B cell (primary cell): ENCODE measurements around the gene PDZD2. TPM values are rescaled to one million over a fixed set of nuclear protein-coding genes. Genes with fewer than 3 reads are reported as not detected.

Experiments used
- ATAC-seq: fragments of 200-7000 bp; cut with Tn5 transposase; one replicate; pipeline ENCODE4 v1.10.0; 2021; ENCODE audit warnings: low read depth, mild to moderate bottlenecking, moderate number of reproducible peaks, moderate library complexity
- CTCF ChIA-PET: fragments of 350-600 bp; sonication (Branson Sonifier 250); formaldehyde crosslinking; loops from one replicate; lab custom pipeline; 2021; ENCODE audit warnings: antibody characterized with exemption, inconsistent platforms; lab: Charles Lee
- POLR2A ChIA-PET: fragments of 350-600 bp; sonication (Branson Sonifier 250); formaldehyde crosslinking; loops from one replicate; lab custom pipeline; 2021; ENCODE audit warnings: antibody characterized with exemption; lab: Charles Lee
- DNase-seq: peaks from one replicate; pipeline ENCODE4 v3.0.0; 2013
- H2AFZ ChIP-seq: 2 replicates; pipeline ENCODE4 v1.6.1; 2012; ENCODE audit warnings: mild to moderate bottlenecking, low read depth, low read length; ENCODE audit not compliant: insufficient read depth, poor library complexity, severe bottlenecking
- H3K27ac ChIP-seq, 2 donors: 1 replicate in 1 of 2; 2 replicates in 1 of 2; pipeline ENCODE4 v1.5.1; 2012 to 2013; ENCODE audit warnings: low read length in 2 of 2, mild to moderate bottlenecking in 2 of 2, moderate library complexity in 1 of 2
- H3K27me3 ChIP-seq, 4 experiments: fragments of 200-600 bp in 1 of 4; sonication (generic) in 1 of 4; replicated peaks in 1 of 4; 1 replicate in 2 of 4; 2 replicates in 2 of 4; pipeline versions ENCODE4 v1.6.1 to v1.7.0; 2013 to 2016; ENCODE audit warnings: low read length in 3 of 4, mild to moderate bottlenecking in 2 of 4, mixed read lengths in 1 of 4, moderate library complexity in 1 of 4; ENCODE audit not compliant: insufficient read depth in 4 of 4, control insufficient read depth in 3 of 4; ENCODE audit errors: control extremely low read depth in 1 of 4
- H3K36me3 ChIP-seq, 2 experiments: replicated peaks in 1 of 2; 1 replicate in 1 of 2; 2 replicates in 1 of 2; pipeline versions ENCODE4 v1.6.1 to v1.7.1; 2013; ENCODE audit warnings: low read length in 1 of 2; ENCODE audit not compliant: insufficient read depth in 2 of 2, control insufficient read depth in 1 of 2; ENCODE audit errors: control extremely low read depth in 1 of 2, extremely low read depth in 1 of 2
- H3K4me1 ChIP-seq, 2 donors: fragments of 200-600 bp in 1 of 2; sonication (generic) in 1 of 2; 1 replicate in 1 of 2; 2 replicates in 1 of 2; pipeline versions ENCODE4 v1.5.1 to v1.6.1; 2013 to 2017; ENCODE audit warnings: low read length in 2 of 2; ENCODE audit not compliant: control insufficient read depth in 2 of 2, insufficient read depth in 2 of 2
- H3K4me2 ChIP-seq: replicated peaks from 2 replicates; pipeline ENCODE3; 2012; ENCODE audit warnings: mild to moderate bottlenecking, low read depth, low read length; ENCODE audit not compliant: poor library complexity, severe bottlenecking
- H3K4me3 ChIP-seq, 5 experiments: fragments of 200-600 bp in 1 of 5; sonication (generic) in 1 of 5; 1 replicate in 3 of 5; 2 replicates in 2 of 5; pipeline versions ENCODE4 v1.5.1 to v1.7.0; 2011 to 2016; ENCODE audit warnings: low read length in 4 of 5, mild to moderate bottlenecking in 4 of 5, low read depth in 2 of 5, control low read depth in 1 of 5, moderate library complexity in 1 of 5; ENCODE audit not compliant: insufficient read depth in 1 of 5; ENCODE audit errors: control extremely low read depth in 1 of 5, extremely low read depth in 1 of 5
- H3K79me2 ChIP-seq: fragments of 200-600 bp; sonication (generic); one replicate; pipeline ENCODE4 v1.6.0; 2016; ENCODE audit warnings: low read length; ENCODE audit not compliant: control insufficient read depth, insufficient read depth
- H3K9ac ChIP-seq: fragments of 200-600 bp; sonication (generic); 2 replicates; pipeline ENCODE4 v1.6.1; 2017; ENCODE audit warnings: mild to moderate bottlenecking, low read length, moderate library complexity
- H3K9me3 ChIP-seq, 3 donors: one replicate each; pipeline versions ENCODE4 v1.6.1 to v1.7.1; 2013; ENCODE audit warnings: low read length in 2 of 3; ENCODE audit not compliant: control insufficient read depth in 2 of 3, insufficient read depth in 1 of 3; ENCODE audit errors: control extremely low read depth in 1 of 3
- H4K20me1 ChIP-seq: 2 replicates; pipeline ENCODE4 v1.6.0; 2012; ENCODE audit warnings: mild to moderate bottlenecking, low read length; ENCODE audit not compliant: insufficient read depth, control insufficient read depth, poor library complexity, severe bottlenecking
- H3K27ac Mint-ChIP-seq: one replicate; pipeline ENCODE4 v1.8.0; 2021; ENCODE audit warnings: mixed read lengths
- H3K27me3 Mint-ChIP-seq: one replicate; pipeline ENCODE4 v1.8.0; 2021; ENCODE audit warnings: mixed read lengths
- H3K4me1 Mint-ChIP-seq: one replicate; pipeline ENCODE4 v1.8.0; 2021; ENCODE audit warnings: mixed read lengths
- H3K4me3 Mint-ChIP-seq: one replicate; pipeline ENCODE4 v1.8.0; 2021; ENCODE audit warnings: mixed read lengths
- H3K9me3 Mint-ChIP-seq: one replicate; pipeline ENCODE4 v1.8.0; 2022; ENCODE audit warnings: mixed read lengths; ENCODE audit not compliant: insufficient read depth
- CTCF ChIP-seq: fragments of 200-600 bp; IDR thresholded peaks from one replicate; pipeline ENCODE4 v1.8.0; 2022; ENCODE audit warnings: antibody characterized with exemption, mild to moderate bottlenecking
- EZH2 ChIP-seq: IDR thresholded peaks from 2 replicates; pipeline ENCODE4 v1.6.1; 2012; ENCODE audit warnings: borderline replicate concordance, low read depth, mild to moderate bottlenecking, moderate library complexity, low read length; ENCODE audit not compliant: insufficient read depth, poor library complexity, severe bottlenecking
- WGBS: methylation state at CpG from one replicate; pipeline ENCODE4 v1.1.5; 2013; ENCODE audit warnings: missing lambda C conversion rate; ENCODE audit not compliant: insufficient coverage; 5-methylcytosine and 5-hydroxymethylcytosine counted together
- intact Hi-C: fragments of 100-400 bp; cut with micrococcal nuclease; formaldehyde crosslinking; loops from one replicate; pipeline ENCODE4 v1.10.0; 2022
- polyA plus RNA-seq: library from polyadenylated mRNA; depleted of rRNA; stranded (reverse); fragments of >200 nt; gene quantifications from 2 replicates; pipeline ENCODE4 v1.2.3, GENCODE V29; 2012
- total RNA-seq, 2 donors: library from RNA; stranded (reverse); fragments of 120-200 nt in 1 of 2; gene quantifications; 1 replicate in 1 of 2; 2 replicates in 1 of 2; pipeline versions ENCODE4 v1.2.3 to v1.2.4, GENCODE V29; 2013 to 2022

Gene PDZD2
- total and polyA plus RNA-seq, 2 donors (not counting 1 experiment from before 2014, with no cell fraction given), result not detected

GRCh38 chr5:31860278-31860677 lies 221.3 kb downstream of the PDZD2 start:
- no peak overlapping the region for H3K4me3 Mint-ChIP-seq
- H2AFZ ChIP-seq, result no peak overlapping the region
- H3K9me3 Mint-ChIP-seq, result peaks cover 7% of the 10 kb centered on the region
- H3K4me1 ChIP-seq, result peaks cover 2 to 3% of the 10 kb centered on the region in 2 donors
- H3K27me3 Mint-ChIP-seq, result peaks cover 25% of the 10 kb centered on the region
- H3K9me3 ChIP-seq, result peaks cover 0 to 29% (median 7%) of the 10 kb centered on the region in 3 donors
- no peak overlapping the region for H3K4me2 ChIP-seq
- no peaks in the 10 kb centered on the region for H3K79me2 ChIP-seq
- TF ChIP-seq EZH2, result no peak
- DNase-seq, result no peak
- H3K27ac Mint-ChIP-seq, result no peak overlapping the region
- no peak overlapping the region for H3K27ac ChIP-seq
- H4K20me1 ChIP-seq, result no peaks in the 10 kb centered on the region
- no peak for ATAC-seq
- H3K4me3 ChIP-seq, result no peak overlapping the region
- ChIA-PET CTCF (no interaction called here), POLR2A (no interaction called here)
- 100% methylated on average over 3 of the region's 4 CpGs for WGBS
- H3K27me3 ChIP-seq, result peaks cover 0 to 11% (median 5%) of the 10 kb centered on the region in 4 experiments
- intact Hi-C loops, result no loop called here
- no peaks in the 10 kb centered on the region for H3K36me3 ChIP-seq
- peaks cover 5% of the 10 kb centered on the region for H3K4me1 Mint-ChIP-seq
- no peak overlapping the region for H3K9ac ChIP-seq

GRCh38 chr5:31860726-31861433 lies 221.9 kb downstream of the PDZD2 start:
- no peak overlapping the region for H2AFZ ChIP-seq
- Mint-ChIP-seq H3K9me3 (peaks cover 7% of the 10 kb centered on the region), H3K4me1 (no peaks in the 10 kb centered on the region), H3K27ac (no peak overlapping the region), H3K4me3 (no peak overlapping the region), H3K27me3 (peaks cover 19% of the 10 kb centered on the region)
- no peaks in the 10 kb centered on the region for H4K20me1 ChIP-seq
- peaks cover 0 to 7% (median 3%) of the 10 kb centered on the region in 4 experiments for H3K27me3 ChIP-seq
- WGBS, result 93% methylated on average over 3 of the region's 9 CpGs
- DNase-seq, result no peak
- ChIA-PET POLR2A (no interaction called here), CTCF (no interaction called here)
- peaks cover 0 to 27% (median 7%) of the 10 kb centered on the region in 3 donors for H3K9me3 ChIP-seq
- H3K36me3 ChIP-seq, result no peaks in the 10 kb centered on the region
- no peak overlapping the region for H3K9ac ChIP-seq
- no peaks in the 10 kb centered on the region for H3K4me1 ChIP-seq
- H3K79me2 ChIP-seq, result no peaks in the 10 kb centered on the region
- no peak overlapping the region for H3K4me2 ChIP-seq
- intact Hi-C loops, result no loop called here
- H3K4me3 ChIP-seq, result no peak overlapping the region
- no peak overlapping the region for H3K27ac ChIP-seq
- TF ChIP-seq EZH2, result no peak
- no peak for TF ChIP-seq CTCF
- no peak for ATAC-seq
